Mammary epithelial cell (primary cell): ENCODE measurements around the gene ABCD1.

Experiments used
- CTCF ChIP-seq, 2 donors: IDR thresholded peaks in 1 of 2; conservative IDR thresholded peaks in 1 of 2; 2 replicates each; pipeline ENCODE4 v1.5.1; 2011 to 2012; ENCODE audit warnings: inconsistent platforms in 2 of 2, low read length in 2 of 2, mild to moderate bottlenecking in 2 of 2, control low read depth in 1 of 2, low read depth in 1 of 2; ENCODE audit not compliant: insufficient read depth in 1 of 2; ENCODE audit errors: extremely low read depth in 1 of 2
- EZH2 ChIP-seq: IDR thresholded peaks from 2 replicates; pipeline ENCODE4 v1.6.1; 2012; ENCODE audit warnings: low read length, inconsistent platforms, borderline replicate concordance

GRCh38 chrX:153694687-153695270 lies 29.9 kb upstream of the ABCD1 start:
- TF ChIP-seq EZH2: no peak
- no peak for TF ChIP-seq CTCF (conservative IDR thresholded peaks at IDR 0.05 in 1 of 2, IDR thresholded peaks at IDR 0.05 in 1 of 2; ENCODE audit: extremely low read depth in 1 of 2, insufficient read depth in 1 of 2, low read depth in 1 of 2, low read length in 2 of 2)
